H1 (cell line): Measurements from ENCODE around the gene SHC1. TPM values are rescaled to one million over a fixed set of nuclear protein-coding genes. Genes with fewer than 3 reads are reported as not detected.

Source experiments
- ATF2 ChIP-seq: IDR thresholded peaks from 2 replicates; pipeline ENCODE4 v1.6.1; 2012; ENCODE audit warnings: low read length, inconsistent platforms
- BRCA1 ChIP-seq: IDR thresholded peaks from 2 replicates; pipeline ENCODE4 v1.6.1; 2012; ENCODE audit warnings: low read depth, low read length, improper control_type of control experiment
- CBX5 ChIP-seq: fragments of 300-800, 300-1000 bp; sonication (generic); IDR thresholded peaks from 2 replicates; pipeline ENCODE4 v1.7.1; 2016; ENCODE audit warnings: antibody characterized with exemption, low read length, low read depth
- NANOG ChIP-seq: IDR thresholded peaks from 2 replicates; pipeline ENCODE4 v1.6.1; 2011; ENCODE audit warnings: low read length, low read depth, mild to moderate bottlenecking, inconsistent platforms; ENCODE audit not compliant: insufficient read depth, poor library complexity, severe bottlenecking
- SIRT6 ChIP-seq: IDR thresholded peaks from one replicate; pipeline ENCODE4 v1.7.1; 2012; ENCODE audit warnings: low read length, inconsistent platforms
- TBP ChIP-seq: IDR thresholded peaks from 2 replicates; pipeline ENCODE4 v1.6.1; 2011; ENCODE audit warnings: low read depth, low read length, improper control_type of control experiment
- polyA plus RNA-seq, 7 experiments: library from polyadenylated mRNA; depleted of rRNA in 3 of 7; stranded (reverse) in 5 of 7; unstranded in 2 of 7; fragments of >200 nt in 5 of 7; fragments of 200-250 nt in 2 of 7; gene quantifications; 1 replicate in 5 of 7; 2 replicates in 1 of 7; 4 replicates in 1 of 7; pipeline versions ENCODE4 v1.2.1 to v1.2.3, GENCODE V29; 2011 to 2013; ENCODE audit warnings: missing spikeins in 2 of 7, mixed read lengths in 2 of 7
- total RNA-seq: library from RNA; stranded (reverse); fragmentation: NEBNext Ultra II Directional; extraction: Animal tissue kit (Norgen Biotek cat#: 25700); gene quantifications from 2 replicates; pipeline ENCODE4 v1.2.1, GENCODE V29; 2021

Gene SHC1
- total and polyA plus RNA-seq, 2 of the 8 experiments (the other 6 are each of a cell fraction or from before 2014, with no cell fraction given): 177 to 212 TPM

DNA sequence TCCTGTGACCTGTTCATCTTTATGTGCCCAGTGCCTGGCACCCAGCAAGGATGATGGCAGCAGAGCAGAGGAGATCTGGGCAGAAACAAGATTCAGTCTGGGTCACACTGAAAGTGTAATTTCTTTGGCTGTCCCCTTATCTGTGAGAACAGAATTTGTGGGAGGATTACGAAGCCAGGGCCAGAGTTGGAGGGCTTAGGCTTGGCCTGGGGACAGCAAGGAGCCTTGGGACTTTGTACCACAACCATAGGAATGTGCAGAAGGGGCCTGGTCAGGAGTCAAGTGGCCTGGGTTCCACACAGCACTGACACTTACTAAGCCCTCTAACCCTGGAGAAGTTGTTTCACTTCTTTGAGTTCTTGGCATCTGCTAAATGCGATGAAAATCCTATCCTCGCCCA is 46.9 kb downstream of the SHC1 start (continued):
- TF ChIP-seq ATF2: no peak
- no peak for TF ChIP-seq SIRT6
- no peak for TF ChIP-seq NANOG
- TF ChIP-seq CBX5: no peak
- TF ChIP-seq TBP: no peak
- TF ChIP-seq BRCA1: no peak
- TF ChIP-seq, all 59 proteins: peak for 0
